Loucy (cell line): ENCODE data around the gene BCAM.

Experiments used
- EZH2phosphoT487 ChIP-seq: fragments of 200-600 bp; IDR thresholded peaks from 2 replicates; pipeline ENCODE4 v1.6.1; 2018; ENCODE audit warnings: antibody characterized with exemption, mild to moderate bottlenecking, moderate library complexity, borderline replicate concordance
- TF ChIP-seq, protein P1 (sequence below): fragments of 200-600 bp; sonication (generic); conservative IDR thresholded peaks from 2 replicates; pipeline ENCODE4 v1.5.1; 2014; ENCODE audit warnings: mild to moderate bottlenecking, antibody characterized with exemption, low read length

DNA sequence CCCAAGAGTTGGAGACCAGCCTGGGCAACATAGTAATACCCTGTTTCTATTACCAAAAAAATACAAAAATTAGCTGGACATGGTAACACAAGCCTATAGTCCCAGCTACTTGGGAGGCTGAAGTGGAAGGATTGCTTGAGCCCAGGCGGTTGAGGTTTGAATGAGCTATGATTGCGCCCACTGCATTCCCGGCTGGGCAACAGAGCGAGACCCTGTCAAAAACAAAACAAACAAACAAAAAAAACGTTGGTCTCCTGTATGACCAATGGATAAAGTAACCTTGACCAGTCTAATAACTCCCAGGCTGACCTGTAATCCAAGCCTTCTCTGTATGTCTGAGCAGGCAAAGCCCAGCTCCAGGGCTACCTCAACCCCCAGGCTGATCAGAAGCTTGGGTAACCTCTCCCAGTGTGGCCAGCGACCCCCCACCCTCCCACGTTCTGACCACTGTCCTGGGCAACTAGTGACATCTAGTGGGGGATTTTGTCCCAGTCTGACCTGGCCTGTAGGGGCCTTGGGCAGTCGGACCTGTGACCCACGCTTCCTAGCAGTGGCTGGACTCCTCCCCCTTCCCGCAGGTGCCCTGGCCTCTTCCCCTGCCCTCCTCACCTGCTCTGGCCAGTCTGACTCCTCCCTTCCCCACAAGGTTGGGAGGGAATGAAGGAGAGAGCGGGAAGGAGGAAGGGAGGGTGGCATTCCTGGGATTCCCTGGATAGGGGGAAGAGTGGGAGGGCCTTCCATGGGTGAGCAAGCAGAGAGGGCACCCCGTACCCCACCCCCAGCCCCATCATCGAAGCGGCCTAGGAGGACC is 1.0 kb upstream of the BCAM start:
- TF ChIP-seq, protein P1, sequence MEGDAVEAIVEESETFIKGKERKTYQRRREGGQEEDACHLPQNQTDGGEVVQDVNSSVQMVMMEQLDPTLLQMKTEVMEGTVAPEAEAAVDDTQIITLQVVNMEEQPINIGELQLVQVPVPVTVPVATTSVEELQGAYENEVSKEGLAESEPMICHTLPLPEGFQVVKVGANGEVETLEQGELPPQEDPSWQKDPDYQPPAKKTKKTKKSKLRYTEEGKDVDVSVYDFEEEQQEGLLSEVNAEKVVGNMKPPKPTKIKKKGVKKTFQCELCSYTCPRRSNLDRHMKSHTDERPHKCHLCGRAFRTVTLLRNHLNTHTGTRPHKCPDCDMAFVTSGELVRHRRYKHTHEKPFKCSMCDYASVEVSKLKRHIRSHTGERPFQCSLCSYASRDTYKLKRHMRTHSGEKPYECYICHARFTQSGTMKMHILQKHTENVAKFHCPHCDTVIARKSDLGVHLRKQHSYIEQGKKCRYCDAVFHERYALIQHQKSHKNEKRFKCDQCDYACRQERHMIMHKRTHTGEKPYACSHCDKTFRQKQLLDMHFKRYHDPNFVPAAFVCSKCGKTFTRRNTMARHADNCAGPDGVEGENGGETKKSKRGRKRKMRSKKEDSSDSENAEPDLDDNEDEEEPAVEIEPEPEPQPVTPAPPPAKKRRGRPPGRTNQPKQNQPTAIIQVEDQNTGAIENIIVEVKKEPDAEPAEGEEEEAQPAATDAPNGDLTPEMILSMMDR: peak; percentile 39
- no peak for TF ChIP-seq EZH2phosphoT487
